Activated gamma-delta T cell (primary cell): Measurements from ENCODE around the gene SMIM27.
"Not testable (repeated sequence)": the region's sequence is repeated elsewhere in the genome, so short reads cannot be mapped to it uniquely, and the experiment has no call there.

Source experiments
- DNase-seq: peaks from one replicate; lab custom pipeline; 2025; lab: John Stamatoyannopoulos, UW
- total RNA-seq, 2 donors: gene quantifications; one replicate each; lab custom pipeline; 2026; lab: John Stamatoyannopoulos, UW

Gene SMIM27, protein sequence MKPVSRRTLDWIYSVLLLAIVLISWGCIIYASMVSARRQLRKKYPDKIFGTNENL
- 10.3 to 10.6 reads per million in 2 donors for total RNA-seq

DNA sequence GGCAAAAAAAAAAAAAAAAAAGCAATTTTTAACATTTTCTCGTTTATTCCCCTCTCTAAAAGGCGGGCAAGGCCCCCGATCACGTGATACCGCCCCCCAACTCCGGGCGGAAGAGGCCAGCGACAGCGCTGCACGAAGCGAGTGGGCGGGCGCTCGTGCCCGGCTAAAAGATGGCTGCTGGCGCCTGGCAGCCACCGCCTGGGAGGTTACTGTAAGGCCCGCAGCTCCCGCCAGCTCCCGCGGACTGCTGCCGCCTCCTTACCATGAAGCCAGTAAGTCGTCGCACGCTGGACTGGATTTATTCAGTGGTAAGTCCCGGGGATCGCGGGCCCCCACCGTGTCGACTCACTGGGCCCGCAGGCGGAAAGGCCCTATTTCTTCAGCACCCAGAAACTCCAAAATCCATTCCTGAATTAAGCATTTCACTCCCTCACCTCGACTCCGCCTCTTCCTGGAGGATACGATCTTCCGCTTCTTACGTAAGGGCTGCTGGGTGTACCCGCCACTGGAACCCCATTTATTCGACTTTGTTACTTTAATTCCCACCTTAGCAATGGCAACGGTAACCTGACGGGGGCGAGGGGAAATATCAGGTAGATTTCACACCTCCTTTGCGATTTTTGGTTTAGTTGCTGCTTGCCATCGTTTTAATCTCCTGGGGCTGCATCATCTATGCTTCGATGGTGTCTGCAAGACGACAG, at the start of gene SMIM27, which contains the start of gene TOPORS:
Gene SMIM27 (plus strand): TSS at position 156 of the 701 bp plus-strand sequence. CDS start 108 bp downstream, at position 264.
Gene TOPORS (minus strand): TSS at position 415 of the 701 bp plus-strand sequence. CDS start 150 bp downstream, at position 265.
- peak; percentile 80 for DNase-seq

DNA sequence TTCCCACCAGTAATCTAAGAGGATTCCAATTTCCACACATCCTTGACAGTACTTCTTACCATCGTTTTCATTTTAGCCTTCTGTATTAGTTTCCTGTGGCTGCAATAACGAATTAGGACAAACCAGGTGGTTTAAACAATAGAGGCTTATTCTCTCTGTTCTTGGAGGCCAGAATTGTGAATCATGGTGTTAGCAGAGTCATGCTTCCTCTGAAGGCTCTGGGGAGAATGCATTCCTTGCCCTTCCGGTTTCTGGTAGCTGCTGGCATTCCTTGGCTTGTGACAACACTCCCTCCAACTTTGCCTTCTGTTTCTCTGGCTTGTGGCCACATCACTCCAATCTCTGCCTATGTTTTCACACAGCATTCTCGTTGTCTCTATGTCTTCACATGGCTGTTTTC, 49.7 kb upstream of the SMIM27 start:
- DNase-seq = no peak

DNA sequence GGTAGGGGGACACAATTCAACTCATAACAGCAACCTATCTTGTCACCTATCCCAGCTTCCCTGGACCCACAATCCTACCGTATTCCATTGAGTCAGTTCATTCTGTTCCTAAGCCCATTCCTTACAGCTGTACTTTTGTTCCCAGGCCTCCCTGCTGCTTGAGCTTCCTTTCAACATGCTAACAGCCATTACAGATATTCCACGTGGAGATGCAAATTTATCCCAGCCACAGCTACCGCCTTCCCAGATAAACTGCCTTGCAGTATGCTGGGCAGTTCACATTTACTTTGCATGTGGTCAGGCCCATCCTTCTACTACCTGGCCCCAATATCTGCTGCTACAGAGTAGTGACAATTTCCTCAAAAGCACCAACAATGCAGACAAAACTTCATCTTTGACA, 49.1 kb upstream of the SMIM27 start:
- DNase-seq = no peak

DNA sequence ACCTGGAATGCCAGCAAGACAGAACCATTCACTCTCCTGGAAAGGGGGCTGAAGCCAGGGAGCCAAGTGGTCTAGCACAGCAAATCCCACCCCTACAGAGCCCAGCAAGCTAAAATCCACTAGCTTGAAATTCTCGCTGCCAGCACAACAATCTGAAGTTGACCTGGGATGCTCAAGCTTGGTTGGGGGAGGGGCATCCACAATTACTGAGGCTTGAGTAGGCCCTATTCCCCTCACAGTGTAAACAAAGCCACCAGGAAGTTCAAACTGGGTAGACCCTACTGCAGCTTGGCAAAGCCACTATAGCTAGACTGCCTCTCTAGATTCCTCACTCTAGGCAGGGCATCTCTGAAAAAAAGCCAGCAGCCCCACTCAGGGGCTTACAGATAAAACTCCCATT, 43.4 kb upstream of the SMIM27 start:
- DNase-seq = no peak

DNA sequence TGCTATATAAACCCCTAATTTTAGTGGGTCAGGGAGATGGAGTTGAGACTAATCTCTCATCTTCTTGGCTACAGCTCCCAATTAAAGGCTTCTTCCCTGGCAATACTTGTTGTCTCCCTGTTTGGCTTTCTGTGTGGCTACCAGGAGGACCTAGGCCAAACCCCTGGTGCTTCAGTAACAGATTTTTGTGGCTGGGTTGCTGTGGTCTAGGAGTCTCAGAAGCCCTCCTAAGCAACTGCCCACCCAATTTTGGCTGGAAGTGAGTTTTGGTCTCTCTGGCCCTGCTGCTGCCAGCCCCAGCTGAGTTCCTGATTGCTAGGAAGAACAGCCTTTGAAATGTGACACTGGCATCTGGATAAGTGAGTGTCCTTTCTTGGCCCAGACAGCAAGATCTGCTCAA, 35.9 kb upstream of the SMIM27 start:
- DNase-seq = no peak

DNA sequence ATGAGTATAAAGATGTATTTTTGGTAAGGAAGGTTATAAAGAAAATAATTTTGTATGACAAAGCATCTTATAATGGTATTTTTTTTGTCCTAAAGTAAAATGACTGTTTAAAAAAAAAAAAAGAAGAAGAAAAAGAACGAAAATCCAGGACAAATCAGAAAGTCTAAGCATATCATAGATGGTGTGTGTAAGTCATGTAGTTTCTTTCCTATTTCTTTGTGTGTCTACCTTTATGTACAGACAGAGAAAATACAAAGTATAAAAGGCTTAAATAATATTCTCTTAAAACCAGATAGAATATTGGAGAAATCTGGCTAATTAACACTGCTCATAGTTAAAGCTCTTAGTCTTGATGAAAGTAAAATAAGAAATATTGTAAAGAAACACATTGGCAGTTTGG, 33.9 kb upstream of the SMIM27 start:
- DNase-seq = no peak

DNA sequence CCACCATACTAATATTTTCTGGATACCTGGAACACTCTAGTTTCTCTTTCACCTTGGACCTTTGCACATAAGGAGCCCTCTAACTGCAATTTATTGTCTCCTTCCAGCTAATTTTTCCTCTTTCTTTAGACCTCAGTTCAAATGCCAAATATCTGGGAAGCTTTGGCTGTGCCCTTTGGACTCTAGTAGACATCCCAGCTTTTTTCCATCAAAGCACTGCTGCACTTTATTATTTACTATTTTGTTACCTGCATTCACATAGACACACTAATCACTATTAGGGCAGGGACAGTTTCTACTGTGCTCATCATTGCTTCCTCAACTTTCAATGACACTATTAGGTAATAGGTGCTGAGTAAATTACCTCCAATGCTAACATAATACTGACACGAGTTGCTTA, 28.2 kb upstream of the SMIM27 start:
- DNase-seq = no peak

DNA sequence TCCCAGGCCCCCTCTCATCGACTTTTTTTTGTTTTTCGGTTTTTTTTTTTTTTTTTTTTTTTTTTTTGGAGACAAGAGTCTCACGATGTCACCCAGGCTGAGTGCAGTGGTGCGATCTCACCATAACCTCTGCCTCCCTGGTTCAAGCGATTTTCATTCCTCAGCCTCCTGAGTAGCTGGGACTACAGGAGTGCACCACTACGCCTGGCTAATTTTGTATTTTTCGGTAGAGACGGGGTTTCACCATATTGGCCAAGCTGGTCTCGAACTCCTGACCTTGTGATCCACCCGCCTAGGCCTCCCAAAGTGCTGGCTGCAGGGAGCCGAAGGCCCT, 27.6 kb upstream of the SMIM27 start:
- DNase-seq = not testable (repeated sequence)

DNA sequence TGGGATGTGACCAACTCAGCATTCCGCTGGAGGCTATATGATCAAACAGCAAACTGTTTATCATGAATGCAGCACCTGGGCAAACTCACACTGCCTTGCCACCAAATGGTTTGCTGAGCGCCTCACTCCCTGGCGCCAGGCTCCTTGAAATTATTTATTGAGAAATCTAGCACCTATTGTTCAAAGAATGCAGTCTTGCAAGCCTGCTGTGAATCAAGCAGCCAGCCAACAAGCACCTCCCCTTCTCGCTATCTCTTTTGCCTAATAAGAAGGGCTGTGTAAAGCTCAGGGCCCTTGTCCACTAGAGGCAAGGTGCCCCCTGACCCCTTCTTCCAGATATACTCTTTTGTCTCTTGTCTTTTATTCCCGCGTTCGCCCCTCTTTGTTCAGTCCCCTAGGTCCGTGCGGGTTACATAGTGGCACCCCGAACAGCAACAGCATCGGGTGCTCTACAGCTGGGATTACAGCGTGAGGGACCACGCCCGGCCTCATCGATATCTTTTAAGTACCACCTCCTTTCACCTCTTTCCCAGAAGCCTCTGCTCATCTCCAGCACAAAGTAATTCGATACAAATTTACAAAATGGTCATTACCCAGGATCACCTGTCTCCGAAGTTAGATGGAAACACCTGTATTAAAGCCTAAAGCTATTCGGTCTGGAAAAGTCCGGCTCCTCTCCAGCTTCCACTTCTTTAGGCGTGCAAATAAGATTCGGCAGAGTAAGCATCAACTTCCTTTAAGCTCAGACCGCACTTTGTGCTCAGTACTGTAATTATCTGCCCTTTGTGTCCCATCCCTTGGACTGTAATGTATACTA, 27.0 kb upstream of the SMIM27 start:
- DNase-seq = no peak

DNA sequence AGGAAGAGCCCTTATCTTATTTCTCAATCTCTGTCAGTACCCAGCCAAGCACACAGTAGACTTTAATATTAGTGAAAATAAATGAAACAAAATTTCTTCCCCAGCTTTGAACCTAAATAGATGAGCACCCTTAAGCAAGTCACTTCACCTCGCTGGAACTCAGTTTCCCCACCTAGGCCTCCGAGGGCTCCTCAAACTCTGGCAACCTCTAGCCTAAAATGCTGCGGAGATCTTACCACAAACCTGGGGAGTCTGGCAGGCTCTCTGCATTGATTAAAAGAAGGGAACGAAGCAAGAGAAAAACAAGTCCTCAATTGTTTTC, 26.5 kb upstream of the SMIM27 start:
- DNase-seq = no peak

DNA sequence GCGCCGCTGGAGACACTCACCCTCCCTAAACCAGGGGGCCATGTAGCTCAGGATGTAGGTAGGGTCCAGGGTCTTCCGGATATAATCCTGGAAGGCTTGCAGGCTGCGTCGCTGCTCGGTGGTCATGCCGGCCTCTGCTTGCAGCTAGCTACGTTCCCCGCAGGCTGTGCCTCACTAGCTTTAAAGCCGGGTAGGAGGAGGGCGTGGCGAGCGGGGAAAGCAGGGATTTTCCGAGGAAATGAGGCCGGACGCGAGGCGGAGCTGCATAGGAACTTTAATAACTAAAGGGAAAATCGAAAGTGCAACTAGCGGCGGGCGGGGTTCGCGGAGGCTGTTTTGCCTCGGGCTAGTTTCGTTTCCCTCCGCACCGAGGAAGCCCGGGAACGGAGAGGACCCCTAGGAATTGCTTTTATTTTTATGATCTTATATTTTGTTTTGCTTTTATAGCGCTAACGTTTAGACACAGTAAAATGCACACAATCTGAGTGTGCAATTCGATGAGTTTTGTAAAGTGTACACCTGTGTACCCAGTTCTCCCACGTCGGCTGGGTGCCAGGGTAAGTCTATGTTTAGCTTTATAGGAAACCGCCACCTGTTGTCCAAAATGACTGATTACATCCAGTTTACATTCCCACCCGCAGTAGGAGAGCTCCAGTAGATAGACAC, 26.0 kb upstream of the SMIM27 start, which contains the start of gene RIGI:
Gene RIGI (minus strand): TSS at position 156 of the 666 bp plus-strand sequence. CDS start 30 bp downstream, at position 126.
- DNase-seq = peak; percentile 57

DNA sequence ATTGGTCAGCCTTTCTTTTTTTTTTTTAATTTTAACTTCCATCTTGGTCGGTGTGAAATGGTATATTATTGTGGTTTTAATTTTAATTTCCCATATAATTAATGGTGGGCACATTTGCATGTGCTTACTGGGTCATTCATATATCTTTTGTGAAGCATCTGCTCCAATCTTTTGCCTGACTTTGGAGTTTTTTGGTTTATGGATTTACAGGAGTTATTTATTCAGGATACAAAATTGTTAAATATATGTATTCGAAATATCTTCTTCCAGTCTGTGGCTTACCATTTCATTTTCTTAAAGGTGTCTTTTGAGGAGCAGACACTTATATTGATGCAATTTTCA, 25.4 kb upstream of the SMIM27 start:
- DNase-seq = no peak

DNA sequence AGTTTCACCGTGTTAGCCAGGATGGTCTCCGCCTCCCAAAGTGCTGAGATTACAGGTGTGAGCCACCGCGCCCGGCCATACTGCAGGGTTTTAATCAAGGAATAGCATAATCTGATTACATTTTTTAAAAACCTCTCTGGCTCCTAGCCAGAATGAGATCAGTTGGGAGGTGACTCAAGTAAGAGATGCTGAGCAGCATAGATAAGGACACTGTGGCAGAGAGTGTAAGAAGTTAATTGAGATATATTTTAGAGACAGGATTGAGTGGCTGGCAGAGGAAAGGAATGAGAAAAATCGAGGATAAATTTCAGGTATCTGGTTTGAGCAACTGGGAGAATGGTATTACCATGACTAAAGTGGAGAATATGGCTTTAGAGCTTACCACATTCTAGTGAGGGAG, 18.8 kb upstream of the SMIM27 start:
- DNase-seq = no peak

DNA sequence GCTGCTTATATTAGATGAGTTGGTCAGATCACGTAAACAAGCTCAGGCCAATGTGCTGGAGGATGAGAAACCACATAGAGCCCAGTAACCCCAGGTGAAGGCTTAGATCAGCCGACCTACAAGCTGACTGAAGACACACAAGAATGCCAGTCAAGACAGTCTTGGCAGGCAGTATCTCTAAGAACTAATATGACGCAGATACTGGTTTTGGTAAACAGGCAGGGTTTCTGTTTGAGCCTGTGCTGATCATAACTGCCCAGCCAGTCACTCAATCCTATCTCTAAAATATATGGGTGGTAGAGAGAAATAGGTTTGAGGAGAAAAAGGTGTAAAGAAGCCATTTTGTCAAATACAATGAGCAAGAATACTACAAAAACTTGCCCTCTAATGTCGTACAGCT, 18.3 kb upstream of the SMIM27 start:
- DNase-seq = no peak

DNA sequence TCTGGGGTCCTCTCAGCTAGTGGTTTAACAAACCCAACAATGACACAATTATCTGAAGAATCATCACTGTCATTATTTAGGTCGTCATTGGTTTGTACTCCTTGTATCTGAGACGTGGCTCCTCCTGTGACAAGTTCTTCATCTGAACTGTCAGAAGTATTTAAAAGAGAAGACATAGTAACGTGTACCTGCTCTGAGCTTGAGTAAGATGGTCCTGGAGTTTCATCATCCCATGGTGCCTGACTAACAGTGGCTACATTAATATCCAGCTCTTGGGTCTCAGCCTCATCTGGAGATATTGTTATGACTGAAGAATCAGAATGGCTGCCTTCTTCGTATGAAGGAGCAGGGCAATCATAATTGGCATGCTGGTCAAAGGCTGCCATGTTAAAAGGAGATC, 9.1 kb upstream of the SMIM27 start:
- DNase-seq = no peak

DNA sequence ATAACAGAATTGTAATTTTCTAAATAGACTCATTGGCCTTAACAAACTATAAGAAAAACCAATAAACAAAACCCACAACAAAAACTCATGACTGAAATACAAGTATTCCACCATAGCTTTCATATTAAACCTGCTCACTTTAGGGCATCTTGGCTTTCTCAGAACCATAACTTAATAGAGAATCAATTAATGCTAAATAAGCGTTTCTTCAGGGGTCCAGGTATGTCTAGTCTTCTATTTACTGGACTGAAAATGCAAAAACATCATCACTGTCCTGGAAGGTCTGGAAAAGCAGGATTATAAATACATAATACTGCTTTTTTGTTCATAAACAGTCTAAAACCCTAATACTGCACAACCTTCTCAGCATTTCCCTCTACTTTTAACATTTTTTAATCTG, 6.2 kb upstream of the SMIM27 start:
- no peak for DNase-seq

DNA sequence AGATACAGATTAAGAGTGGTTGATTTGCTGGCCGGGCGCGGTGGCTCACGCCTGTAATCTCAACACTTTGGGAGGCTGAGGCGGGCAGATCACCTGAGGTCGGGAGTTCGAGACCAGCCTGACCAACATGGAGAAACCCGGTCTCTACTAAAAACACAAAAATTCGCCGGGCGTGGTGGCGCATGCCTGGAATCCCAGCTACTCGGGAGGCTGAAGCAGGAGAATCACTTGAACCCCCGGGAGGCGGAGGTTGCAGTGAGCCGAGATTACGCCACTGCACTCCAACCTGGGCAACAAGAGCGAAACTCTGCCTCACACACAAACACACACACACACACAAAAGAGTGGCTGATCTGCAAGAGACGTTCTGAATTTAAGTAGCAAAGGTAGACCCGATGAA, 3.9 kb upstream of the SMIM27 start:
- DNase-seq = not testable (repeated sequence)

DNA sequence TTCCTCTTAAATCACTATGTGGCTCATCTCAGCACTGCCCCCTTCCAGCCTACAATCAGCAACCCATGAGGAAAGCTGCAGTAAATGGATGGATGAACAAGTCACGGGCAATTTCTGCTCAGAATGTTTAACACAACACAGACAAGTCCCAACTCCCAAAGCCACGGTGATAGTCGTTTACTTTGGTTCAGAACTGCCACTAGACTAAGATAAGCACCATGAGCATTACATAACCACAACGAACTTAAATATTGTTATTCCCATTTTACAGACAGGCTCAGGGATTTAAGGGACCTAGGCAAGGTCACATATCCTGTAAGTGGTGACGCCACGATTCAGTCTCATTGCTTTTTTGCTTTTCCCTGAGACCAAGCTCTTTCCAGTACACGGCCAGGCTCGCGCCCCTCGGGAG, 2.0 kb upstream of the SMIM27 start:
- no peak for DNase-seq

DNA sequence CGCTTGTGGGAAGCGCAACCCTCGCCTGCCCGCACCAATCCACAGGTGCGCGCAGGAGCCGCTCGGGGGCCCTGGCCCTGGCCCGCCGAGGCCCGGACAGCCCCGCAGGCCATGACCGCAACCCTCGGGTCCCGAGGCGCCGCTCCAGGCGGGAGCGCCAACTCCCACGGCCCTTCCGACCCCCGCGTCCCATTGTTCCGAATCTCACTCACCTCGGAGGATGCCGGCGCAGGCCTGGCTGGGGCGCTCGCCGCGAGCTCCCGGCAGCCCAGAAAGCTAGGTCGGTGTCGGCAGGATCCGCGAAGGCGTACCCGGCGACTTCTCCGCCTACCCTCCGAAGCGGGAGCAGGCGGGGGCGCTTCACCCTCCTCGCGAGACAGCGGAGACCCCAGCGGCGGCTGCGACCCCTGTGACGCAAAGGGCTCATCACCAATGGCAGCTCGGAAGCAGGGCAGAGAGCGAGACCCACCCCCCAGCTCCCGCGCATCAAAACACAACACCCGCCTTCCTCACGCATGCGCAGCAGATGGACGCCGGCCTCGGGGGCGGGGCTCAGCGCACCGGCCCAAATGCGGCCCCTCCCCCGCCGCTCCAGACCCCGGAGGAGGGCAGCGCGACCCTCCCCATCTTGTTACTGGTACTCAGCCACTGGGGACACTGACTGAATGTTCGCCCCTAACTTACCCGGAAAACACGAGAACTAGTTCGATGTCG, 1.4 kb upstream of the SMIM27 start:
- peak; percentile 93 for DNase-seq

DNA sequence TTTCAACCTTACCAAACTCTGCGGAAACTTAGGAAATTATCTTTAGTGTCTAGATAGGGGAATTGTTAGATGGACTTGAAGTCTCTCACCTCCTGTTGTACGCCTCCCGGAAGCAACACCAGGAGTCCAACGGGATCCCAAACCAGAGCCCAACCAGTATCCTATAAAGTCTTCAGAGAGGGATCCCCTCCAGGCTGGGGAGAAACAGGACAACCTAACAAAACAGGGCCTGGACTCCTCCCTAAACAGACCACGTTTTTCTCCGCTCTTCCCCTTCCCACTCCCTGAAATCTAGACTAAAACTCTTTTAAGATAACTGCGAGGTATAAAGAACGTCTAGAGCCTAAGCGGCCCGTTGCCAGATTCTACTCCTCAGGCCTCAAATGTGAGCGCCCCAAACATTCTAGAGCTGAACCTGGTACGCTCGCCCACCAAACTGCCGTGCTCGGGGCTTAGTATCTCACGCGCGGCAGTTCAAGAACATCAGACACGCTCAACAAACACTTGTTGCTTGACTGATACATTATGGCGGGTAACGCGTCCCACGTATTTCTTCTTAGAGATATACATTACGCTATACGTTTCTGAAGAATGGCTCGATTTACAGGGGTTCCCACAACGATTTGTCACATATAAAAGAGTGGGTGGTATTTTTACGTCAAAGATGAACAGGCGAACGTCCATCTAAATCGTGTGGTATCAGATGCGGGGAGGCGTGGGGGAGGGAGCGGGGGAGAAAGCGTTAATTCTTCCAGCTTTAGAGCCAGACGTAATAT, 663 bp upstream of the SMIM27 start:
- no peak for DNase-seq

DNA sequence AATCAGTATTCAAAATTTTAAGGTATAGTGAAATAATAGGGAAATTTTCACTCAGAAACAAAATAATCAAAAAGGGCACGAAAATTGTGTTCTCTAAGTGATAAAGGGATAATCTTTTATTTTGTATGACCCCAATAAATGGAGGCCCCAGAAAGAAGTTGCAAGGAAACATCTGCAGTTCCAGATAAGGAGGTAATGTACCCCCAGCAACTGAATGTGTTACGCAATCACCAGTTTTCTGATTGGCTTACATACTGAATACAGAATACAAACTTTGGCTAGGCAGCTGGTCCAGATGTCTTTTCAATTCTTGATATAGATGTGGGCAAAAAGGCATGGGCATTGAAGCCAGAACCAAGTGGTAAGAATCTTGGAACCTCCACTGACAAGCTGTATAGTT, 2.0 kb downstream of the SMIM27 start:
- DNase-seq = no peak
